Spleen (tissue), 7 donors: Measurements from ENCODE around the gene PDLIM3.

Experiments
- CTCF ChIP-seq, 11 experiments: fragments of 200-600 bp in 7 of 11; fragments of 450-650 bp in 4 of 11; sonication (generic) in 4 of 11; IDR thresholded peaks in 8 of 11; conservative IDR thresholded peaks in 3 of 11; 1 replicate in 7 of 11; 2 replicates in 4 of 11; pipeline versions ENCODE4 v1.4.0 to v1.8.0; 2016 to 2021; ENCODE audit warnings: antibody characterized with exemption in 11 of 11, inconsistent platforms in 4 of 11, mild to moderate bottlenecking in 1 of 11
- POLR2A ChIP-seq, 3 donors: fragments of 450-650 bp; IDR thresholded peaks; one replicate each; pipeline ENCODE4 v1.5.1; 2017; ENCODE audit warnings: antibody characterized with exemption in 3 of 3, mild to moderate bottlenecking in 1 of 3
- donor health status: DM: no; HTN: no; CAD: no; lungs with moderate emphysema.
- donor health status: DM: no; HTN: no; CAD: no.
- donor health status: DM: no; HTN: no; CAD: no.

- TF ChIP-seq POLR2A (IDR thresholded peaks at IDR 0.05) (no peak), CTCF (IDR thresholded peaks at IDR 0.05 in 8 of 11, conservative IDR thresholded peaks at IDR 0.05 in 3 of 11) (no peak)
These were observed 41.1 kb upstream of the PDLIM3 start for GRCh38 chr4:185576314-185576961.
